Activated naive CD8-positive, alpha-beta T cell (primary cell): Measurements from ENCODE around the gene TCF25.

ENCODE experiments used
- H3K27ac Mint-ChIP-seq: one replicate; pipeline ENCODE4 v1.8.0; 2021; ENCODE audit warnings: mixed read lengths
- H3K27me3 Mint-ChIP-seq: one replicate; pipeline ENCODE4 v1.8.0; 2021; ENCODE audit warnings: mixed read lengths
- H3K36me3 Mint-ChIP-seq: one replicate; pipeline ENCODE4 v1.8.0; 2021; ENCODE audit warnings: mixed read lengths
- H3K4me1 Mint-ChIP-seq: one replicate; pipeline ENCODE4 v1.8.0; 2021; ENCODE audit warnings: low read depth, mixed read lengths
- H3K4me3 Mint-ChIP-seq: one replicate; pipeline ENCODE4 v1.8.0; 2021; ENCODE audit warnings: mild to moderate bottlenecking, mixed read lengths
- H3K9me3 Mint-ChIP-seq: one replicate; pipeline ENCODE4 v1.8.0; 2021; ENCODE audit warnings: low read depth, mixed read lengths

TCF25 gene

DNA sequence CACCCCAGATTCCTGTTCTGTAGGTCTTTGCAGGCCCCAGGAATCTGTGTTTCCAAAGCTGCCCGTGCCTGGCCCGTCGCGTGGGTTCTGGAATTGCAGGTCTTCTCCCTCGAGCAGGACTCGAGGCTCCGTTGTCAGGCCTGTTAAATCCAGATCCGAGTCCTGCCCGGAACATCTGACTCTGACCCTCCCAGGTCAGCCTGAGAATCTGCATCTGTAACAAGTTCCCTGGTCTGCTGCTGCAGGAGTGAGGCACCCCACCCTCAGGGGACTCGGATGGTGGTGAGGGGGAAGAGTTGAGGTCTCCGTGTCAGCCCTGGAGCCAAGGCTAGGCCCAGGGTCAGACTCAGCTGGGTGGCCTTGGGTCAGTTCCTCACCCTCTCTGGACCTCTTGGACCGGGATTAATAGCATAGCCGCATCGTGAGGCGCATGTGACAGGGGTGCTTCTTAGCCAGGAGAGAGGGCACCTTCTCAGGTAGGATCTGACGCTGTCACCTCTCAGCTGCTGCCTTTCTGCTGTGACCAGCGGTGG, 36.3 kb upstream of the TCF25 start:
- Mint-ChIP-seq H3K27me3 (no peaks in the 10 kb centered on the region), H3K4me3 (no peak overlapping the region), H3K9me3 (no peaks in the 10 kb centered on the region), H3K36me3 (no peaks in the 10 kb centered on the region), H3K4me1 (peaks cover 15% of the 10 kb centered on the region), H3K27ac (no peak overlapping the region)

DNA sequence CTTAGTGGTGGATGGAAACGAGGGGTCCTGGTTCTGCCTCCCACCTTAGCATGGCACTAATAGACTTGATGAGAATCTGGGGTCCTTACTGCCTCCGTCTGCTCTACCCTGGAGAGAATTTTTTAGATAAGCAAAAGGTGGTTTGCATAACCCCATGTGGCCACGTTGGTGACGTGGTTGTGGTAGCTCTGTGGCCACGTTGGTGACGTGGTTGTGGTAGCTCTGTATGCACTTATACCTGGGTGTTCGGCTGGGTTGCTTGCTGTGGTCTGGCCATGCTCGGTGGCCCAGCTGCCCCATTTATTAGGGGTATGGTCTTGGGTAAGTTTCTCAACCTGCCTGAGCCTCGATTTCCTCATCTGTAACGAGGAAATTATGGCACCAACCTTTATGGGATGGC, 32.1 kb upstream of the TCF25 start:
- Mint-ChIP-seq H3K9me3 (no peaks in the 10 kb centered on the region), H3K4me3 (no peak overlapping the region)

DNA sequence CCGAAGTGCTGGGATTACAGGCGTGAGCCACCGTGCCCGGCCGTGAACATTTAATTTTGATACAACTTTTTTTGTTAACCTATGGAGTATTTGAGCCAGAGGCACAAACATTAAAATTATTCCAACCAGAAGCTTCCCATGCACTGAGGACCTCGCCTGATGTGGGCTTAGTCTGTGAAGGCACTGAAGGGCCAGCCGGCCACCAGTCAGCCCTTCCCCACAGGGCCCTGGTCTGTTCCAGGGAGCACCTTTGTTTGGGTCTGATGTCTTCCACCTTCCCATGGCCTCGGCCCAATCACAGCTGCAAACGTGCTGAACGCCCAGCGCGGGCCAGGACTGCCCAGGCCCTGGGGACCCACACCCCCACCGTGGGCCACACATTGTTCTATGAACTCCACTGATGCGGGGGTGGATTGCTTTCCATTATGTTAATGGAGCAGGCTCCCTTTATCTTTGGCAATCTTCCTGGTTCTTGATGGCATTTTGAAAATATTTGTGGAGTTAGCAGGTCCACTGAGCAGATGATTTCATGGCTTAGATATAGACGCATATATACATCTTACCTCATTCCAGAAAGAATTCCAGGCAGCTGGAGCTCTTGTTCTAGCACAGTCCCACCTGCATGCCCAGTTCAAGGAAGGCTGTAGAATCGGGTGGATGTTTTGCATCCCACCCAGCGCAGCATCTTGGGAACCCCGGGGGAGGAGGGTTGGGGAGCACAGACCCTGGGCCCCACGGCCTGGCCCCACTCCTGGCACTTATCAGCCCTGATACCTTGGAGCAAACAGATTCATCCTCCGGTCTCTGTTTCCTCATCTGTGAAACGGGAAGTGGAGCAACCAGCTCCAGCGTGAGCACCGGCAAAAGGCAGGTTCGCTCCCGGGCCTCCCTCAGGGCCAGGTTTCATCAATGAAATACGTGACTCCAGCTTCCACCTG, 30.7 kb upstream of the TCF25 start:
- no peaks in the 10 kb centered on the region for H3K36me3 Mint-ChIP-seq
- H3K9me3 Mint-ChIP-seq: no peaks in the 10 kb centered on the region
- no peak overlapping the region for H3K4me3 Mint-ChIP-seq
- no peak overlapping the region for H3K27ac Mint-ChIP-seq
- H3K4me1 Mint-ChIP-seq: peaks cover 19% of the 10 kb centered on the region
- H3K27me3 Mint-ChIP-seq: no peaks in the 10 kb centered on the region

More for the DNA sequence above, 32.1 kb upstream of the TCF25 start:
- H3K4me1 Mint-ChIP-seq: peaks cover 25% of the 10 kb centered on the region
- H3K27me3 Mint-ChIP-seq: no peaks in the 10 kb centered on the region
- no peak overlapping the region for H3K27ac Mint-ChIP-seq
- no peaks in the 10 kb centered on the region for H3K36me3 Mint-ChIP-seq

DNA sequence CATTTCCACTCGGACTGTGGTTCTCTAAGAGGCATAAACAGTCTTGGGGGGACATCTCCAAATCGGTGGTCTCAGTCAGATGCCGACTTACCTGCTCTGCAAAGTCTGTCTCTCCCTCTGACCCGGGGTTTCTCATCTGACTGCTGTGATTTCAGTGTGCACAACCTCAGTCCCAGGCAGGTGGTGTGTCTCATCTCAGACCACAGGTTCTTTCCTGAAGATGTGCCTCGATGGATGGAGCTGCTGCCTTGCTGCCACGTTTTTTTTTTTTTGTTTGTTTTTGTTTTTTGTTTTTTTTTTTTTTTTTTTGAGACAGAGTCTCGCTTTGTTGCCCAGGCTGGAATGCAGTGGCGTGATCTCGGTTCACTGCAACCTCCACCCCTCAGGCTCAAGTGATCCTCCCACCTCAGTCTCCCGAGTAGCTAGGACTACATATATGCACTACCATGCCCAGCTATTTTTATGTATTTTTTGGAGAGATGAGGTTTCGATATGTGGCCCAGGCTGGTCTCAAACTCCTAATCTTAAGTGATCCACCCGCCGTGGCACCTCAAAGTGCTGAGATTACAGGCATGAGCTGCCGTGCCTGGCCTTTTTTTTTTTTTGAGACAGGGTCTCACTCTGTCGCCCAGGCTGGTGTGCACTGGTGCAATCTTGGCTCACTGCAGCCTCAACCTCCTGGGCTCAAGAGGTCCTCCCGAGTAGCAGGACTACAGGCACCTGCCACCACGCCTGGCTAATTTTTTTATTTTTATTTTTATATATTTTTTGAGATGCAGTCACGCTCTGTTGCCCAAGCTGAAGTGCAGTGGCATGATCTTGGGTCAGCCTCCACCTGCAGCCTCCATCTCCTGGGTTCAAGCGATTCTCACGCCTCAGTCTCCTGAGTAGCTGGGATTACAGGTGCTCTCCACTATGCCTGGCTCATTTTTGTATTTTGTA, 29.7 kb upstream of the TCF25 start:
- H3K9me3 Mint-ChIP-seq: no peaks in the 10 kb centered on the region
- H3K4me3 Mint-ChIP-seq: no peak overlapping the region
- peaks cover 15% of the 10 kb centered on the region for H3K4me1 Mint-ChIP-seq
- H3K27me3 Mint-ChIP-seq: no peaks in the 10 kb centered on the region
- no peaks in the 10 kb centered on the region for H3K36me3 Mint-ChIP-seq
- H3K27ac Mint-ChIP-seq: no peak overlapping the region

DNA sequence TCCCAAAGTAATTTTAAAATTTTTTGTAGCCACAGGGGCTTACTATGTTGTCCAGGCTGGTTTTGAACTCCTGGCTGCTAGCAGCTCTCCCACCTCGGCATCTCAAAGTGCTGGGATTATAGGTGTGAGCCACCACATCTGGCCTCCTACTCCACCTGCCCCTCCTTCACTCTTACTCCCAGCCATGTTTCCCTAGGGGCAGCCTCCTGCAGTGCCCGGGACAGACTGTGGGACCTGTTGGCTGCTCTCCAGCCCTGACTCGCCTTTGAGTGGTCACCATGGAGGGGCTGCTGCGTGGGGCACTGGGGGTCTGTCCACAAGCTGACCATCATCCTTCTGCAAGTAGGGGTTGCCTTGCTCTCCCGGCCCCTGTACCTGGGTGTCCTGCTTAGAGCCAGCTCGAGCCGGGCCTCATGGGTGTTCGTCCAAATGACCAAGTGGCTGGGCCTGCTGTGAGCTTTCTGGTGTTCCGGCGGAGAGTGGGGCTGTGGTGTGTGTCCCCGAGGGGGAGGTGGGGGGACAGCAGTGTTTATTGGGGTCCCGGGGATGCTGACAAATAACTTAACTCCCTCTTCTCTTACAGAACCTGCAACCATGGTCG, 28.6 kb upstream of the TCF25 start:
- Mint-ChIP-seq H3K36me3 (no peaks in the 10 kb centered on the region), H3K27me3 (no peaks in the 10 kb centered on the region), H3K27ac (no peak overlapping the region), H3K9me3 (no peaks in the 10 kb centered on the region), H3K4me1 (peaks cover 12% of the 10 kb centered on the region), H3K4me3 (no peak overlapping the region)

DNA sequence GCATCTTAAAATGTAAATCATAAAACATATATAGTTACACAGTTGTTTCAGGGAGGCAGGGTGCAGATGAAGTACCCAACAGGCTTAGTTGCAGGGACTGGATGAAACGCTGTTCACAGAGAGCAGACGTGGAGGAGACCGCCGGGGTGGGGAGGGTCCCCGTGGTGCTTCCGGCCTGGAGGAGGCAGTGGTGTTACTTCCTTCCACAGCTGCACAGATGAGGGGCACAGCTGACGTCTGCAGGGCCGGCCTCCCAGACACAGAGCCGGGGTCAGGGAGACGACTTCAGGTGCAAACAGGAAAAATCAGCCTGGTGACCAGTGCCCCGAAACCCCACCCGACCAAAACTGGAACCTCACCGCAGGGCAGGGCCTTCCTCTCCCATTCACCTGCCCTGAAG, 28.0 kb upstream of the TCF25 start:
- no peak overlapping the region for H3K4me3 Mint-ChIP-seq
- H3K27me3 Mint-ChIP-seq: no peaks in the 10 kb centered on the region

DNA sequence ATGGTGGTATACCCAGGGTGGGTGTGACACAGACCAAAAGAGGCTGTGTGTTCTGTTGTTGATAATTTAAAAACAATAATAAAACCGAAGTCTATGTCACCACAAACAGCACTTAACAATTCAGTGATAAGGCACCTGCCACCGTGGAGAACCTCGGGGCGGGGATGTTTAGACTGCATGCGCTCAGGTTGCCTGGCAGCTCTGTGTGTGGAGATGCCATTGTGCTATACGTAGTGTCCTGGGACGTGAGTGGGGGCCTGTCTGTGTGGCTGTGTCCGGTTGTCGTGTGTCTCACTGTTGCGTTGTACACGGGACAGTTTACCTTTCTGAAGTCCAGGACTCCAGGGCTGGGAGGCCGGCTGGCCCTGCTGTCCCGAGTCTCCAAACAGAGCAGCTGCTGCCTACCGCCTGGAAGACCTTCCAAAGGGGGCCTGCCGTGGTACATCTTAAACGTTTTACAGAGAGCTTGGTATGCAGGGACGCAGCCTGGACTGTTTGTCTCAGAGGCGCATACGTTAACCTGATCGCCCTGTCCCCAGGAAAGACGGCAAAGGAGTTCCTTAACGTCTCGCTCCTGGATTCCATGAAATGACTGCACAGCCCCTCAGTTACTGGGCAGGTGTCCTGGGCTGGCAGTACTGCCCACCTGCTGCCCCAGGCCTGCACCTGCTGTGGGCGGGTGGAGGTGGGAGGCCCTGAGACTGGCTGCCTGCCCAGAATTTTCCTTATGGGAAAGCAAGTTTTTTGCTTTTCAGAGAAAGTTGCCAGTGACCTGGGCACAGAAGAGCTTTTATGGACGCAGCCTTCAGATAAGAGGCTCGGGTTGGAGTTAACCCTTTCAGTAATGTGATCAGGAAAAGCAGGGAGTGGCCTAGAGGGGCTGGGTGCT, 26.1 kb upstream of the TCF25 start:
- H3K27me3 Mint-ChIP-seq: no peaks in the 10 kb centered on the region
- no peak overlapping the region for H3K4me3 Mint-ChIP-seq
- H3K4me1 Mint-ChIP-seq: peaks cover 11% of the 10 kb centered on the region
- no peaks in the 10 kb centered on the region for H3K36me3 Mint-ChIP-seq
- H3K9me3 Mint-ChIP-seq: no peaks in the 10 kb centered on the region
- no peak overlapping the region for H3K27ac Mint-ChIP-seq

More for the DNA sequence above, 28.0 kb upstream of the TCF25 start:
- Mint-ChIP-seq H3K36me3 (no peaks in the 10 kb centered on the region), H3K27ac (no peak overlapping the region), H3K4me1 (peaks cover 12% of the 10 kb centered on the region), H3K9me3 (no peaks in the 10 kb centered on the region)

DNA sequence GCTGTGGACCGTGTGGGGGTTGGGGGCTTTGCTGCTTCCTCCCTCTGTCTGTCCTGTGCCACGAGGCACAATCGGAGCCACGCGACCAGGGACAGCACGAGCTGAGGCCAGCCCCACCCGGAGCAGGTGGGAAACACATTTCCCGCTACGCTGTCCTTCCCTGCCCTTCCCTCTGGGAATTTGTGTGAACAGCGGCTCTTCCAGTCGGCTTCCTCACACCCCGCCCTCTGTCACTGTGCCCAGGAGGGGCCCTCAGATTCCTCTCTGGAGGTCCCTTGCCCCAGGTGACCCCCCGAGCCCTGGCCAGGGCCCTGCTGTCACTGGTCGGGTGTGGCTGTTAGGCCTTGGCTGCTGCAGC, 25.5 kb upstream of the TCF25 start:
- Mint-ChIP-seq H3K9me3 (no peaks in the 10 kb centered on the region), H3K36me3 (no peaks in the 10 kb centered on the region), H3K27ac (no peak overlapping the region), H3K4me1 (peaks cover 11% of the 10 kb centered on the region), H3K4me3 (no peak overlapping the region), H3K27me3 (no peaks in the 10 kb centered on the region)

DNA sequence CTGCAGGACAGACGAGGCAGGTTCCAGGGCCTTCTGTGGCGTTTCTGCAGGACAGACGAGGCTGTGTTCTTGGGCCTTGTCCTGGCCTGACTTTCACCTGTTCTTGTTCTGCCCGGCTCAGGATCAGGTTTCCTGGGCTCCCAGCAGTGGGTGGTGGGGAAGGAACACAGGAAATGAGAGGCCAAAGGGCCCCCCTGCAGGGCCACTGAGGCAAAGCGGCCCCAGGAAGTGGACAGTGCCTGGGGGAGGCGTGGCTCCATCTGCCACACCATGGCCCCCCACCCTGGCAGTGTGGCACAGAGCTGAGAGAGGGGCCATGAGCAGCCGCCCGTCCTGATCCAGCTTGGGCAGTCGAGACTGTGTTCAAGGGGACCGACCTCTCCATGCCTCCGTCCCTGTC, 24.4 kb upstream of the TCF25 start:
- Mint-ChIP-seq H3K9me3 (no peaks in the 10 kb centered on the region), H3K4me3 (no peak overlapping the region), H3K4me1 (peaks cover 11% of the 10 kb centered on the region), H3K27ac (no peak overlapping the region), H3K36me3 (no peaks in the 10 kb centered on the region), H3K27me3 (no peaks in the 10 kb centered on the region)

DNA sequence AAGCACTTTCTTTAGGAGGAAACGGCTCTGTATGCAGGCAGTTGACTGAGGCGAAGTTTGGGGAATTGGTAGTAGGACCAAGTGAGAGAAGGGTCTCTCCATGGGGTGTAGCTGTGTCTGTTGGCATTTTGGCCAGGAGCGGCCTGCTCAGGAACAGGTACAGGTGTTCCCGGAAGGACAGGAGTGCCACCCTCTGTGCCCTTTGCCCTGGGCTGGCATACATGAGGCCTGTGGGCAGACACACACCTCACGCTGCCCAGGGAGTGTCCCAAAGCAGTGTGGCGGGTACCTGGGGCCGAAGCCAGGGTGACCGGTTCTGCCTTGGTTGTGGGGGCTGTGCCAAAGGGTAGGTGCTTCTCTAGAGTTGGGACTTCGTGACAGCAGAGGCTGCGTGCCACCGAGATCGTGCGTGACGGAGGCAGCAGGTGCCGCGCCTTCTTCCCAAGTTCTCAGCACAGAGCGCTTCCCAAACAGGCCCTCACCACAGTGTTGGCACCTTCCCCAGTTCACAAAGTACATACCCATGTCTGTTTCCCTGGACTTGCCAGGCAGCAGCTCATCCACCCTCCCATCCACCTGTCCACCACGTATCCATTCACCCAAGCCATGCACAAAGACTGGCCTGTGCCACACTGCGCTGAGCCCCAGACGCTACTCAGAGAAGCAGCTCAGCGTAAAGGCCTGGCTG, 19.9 kb upstream of the TCF25 start:
- H3K36me3 Mint-ChIP-seq: no peaks in the 10 kb centered on the region
- no peaks in the 10 kb centered on the region for H3K4me1 Mint-ChIP-seq
- H3K4me3 Mint-ChIP-seq: no peak overlapping the region

DNA sequence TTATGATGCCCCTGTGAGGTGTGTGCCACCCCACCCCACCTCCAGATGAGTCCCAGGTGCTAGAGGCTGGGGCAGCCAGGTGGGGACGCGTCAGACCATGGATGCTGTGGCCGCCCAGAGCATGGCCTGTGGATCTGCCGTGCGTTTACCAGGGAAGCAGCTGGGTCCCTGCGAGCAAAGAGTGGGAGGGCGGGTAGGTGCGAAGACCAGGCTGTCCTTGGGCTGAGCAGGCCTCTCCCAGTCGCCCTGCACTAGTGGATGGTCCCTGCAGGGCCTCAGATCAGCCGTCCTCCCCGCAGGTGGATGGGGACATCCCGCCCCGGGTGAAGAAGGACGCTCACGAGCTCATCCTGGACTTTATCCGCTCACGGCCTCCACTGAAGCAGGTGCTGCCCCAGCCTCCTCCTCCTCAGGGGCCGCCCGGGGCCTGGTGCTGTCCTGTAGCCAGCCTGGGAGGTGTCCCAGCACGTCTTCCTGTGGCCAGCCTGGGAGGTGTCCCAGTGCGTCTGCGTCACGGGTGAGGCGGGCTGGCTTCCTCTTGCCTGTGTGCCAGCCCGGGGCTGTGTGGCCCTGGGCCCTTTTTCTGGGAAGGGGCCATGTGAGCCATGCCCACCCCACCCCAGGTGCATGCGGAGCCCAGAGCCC, 18.0 kb upstream of the TCF25 start:
- H3K36me3 Mint-ChIP-seq: no peaks in the 10 kb centered on the region
- no peaks in the 10 kb centered on the region for H3K27me3 Mint-ChIP-seq
- no peak overlapping the region for H3K4me3 Mint-ChIP-seq
- no peaks in the 10 kb centered on the region for H3K4me1 Mint-ChIP-seq
- no peaks in the 10 kb centered on the region for H3K9me3 Mint-ChIP-seq
- H3K27ac Mint-ChIP-seq: no peak overlapping the region

More for the DNA sequence above, 19.9 kb upstream of the TCF25 start:
- Mint-ChIP-seq H3K27me3 (no peaks in the 10 kb centered on the region), H3K27ac (no peak overlapping the region), H3K9me3 (no peaks in the 10 kb centered on the region)

DNA sequence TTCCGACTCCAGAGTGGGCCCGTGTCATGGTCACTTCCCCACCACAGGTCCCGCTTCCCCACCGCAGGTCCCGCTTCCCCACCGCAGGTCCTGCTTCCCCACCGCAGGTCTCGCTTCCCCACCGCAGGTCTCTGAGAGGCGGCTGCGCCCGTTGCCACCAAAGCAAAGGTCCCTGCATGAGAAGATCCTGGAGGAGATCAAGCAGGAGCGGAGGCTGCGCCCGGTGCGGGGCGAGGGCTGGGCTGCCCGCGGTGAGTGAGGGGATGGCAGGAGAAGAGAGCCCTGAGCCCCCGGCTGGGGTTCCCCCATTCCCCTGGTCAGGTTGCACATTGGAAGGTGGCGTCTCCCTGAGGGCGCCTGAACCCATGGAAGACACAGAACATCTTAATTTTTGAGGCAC, 17.4 kb upstream of the TCF25 start:
- H3K9me3 Mint-ChIP-seq: no peaks in the 10 kb centered on the region

DNA sequence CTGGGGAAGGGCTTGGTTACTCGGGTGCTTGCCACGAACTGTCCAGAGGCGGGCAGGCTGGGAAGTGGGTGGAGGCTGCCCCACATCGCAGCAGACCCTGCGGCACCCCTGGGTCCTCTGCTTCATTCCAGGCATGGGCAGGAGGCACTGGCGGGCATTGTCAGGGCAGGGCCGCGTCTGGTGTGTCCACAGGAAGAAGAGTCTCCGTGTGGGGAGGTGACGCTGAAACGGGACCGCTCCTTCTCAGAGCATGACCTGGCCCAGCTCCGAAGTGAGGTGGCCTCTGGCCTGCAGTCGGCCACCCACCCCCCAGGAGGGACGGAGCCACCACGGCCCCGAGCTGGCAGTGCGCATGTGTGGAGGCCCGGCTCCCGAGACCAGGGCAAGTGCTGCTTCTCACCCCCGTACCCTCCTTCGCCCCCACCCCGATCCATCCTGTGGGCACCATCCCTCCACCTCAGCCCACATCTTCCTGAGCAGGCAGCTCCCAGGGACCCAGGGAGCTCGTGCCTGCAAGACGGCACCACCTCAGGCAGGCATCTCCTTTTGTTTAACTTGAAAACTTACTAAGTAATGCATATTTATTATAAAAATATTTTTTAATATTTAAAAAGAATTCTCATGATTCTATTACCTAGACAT, 14.3 kb upstream of the TCF25 start:
- Mint-ChIP-seq H3K4me1 (peaks cover 22% of the 10 kb centered on the region), H3K36me3 (no peaks in the 10 kb centered on the region)

More for the DNA sequence above, 17.4 kb upstream of the TCF25 start:
- Mint-ChIP-seq H3K27me3 (no peaks in the 10 kb centered on the region), H3K4me1 (peaks cover 2% of the 10 kb centered on the region), H3K36me3 (no peaks in the 10 kb centered on the region), H3K4me3 (no peak overlapping the region), H3K27ac (no peak overlapping the region)

More for the DNA sequence above, 14.3 kb upstream of the TCF25 start:
- Mint-ChIP-seq H3K9me3 (no peaks in the 10 kb centered on the region), H3K4me3 (no peak overlapping the region), H3K27ac (no peak overlapping the region), H3K27me3 (no peaks in the 10 kb centered on the region)
